ENCODE data around the gene MRPS12. TPM values are rescaled to one million over a fixed set of nuclear protein-coding genes. Genes with fewer than 3 reads are reported as not detected.

The MRPS12 gene
- total and polyA plus RNA-seq, 2 of the 13 experiments (the other 11 are each of a cell fraction or from before 2014, with no cell fraction given), result 27.5 to 54.8 TPM

GRCh38 chr19:38929929-38930775 is 592 bp upstream of the MRPS12 start, which contains the start of gene SARS2 (continued):
- TF ChIP-seq, protein P1, sequence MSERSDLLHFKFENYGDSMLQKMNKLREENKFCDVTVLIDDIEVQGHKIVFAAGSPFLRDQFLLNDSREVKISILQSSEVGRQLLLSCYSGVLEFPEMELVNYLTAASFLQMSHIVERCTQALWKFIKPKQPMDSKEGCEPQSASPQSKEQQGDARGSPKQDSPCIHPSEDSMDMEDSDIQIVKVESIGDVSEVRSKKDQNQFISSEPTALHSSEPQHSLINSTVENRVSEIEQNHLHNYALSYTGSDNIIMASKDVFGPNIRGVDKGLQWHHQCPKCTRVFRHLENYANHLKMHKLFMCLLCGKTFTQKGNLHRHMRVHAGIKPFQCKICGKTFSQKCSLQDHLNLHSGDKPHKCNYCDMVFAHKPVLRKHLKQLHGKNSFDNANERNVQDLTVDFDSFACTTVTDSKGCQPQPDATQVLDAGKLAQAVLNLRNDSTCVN (CRISPR knock-in tag; IDR thresholded peaks at IDR 0.05; ENCODE audit: borderline replicate concordance), result peak; percentile 25; the same call in 1 of the 2 replicates
- TF ChIP-seq SP2 (CRISPR knock-in tag; IDR thresholded peaks at IDR 0.05) (no peak), ZNF556 (CRISPR knock-in tag; IDR thresholded peaks at IDR 0.05; ENCODE audit: borderline replicate concordance) (no peak), SAP130 (CRISPR knock-in tag; IDR thresholded peaks at IDR 0.05; ENCODE audit: low read depth) (peak; percentile 59; the same call in 1 of the 2 replicates), HOXA5 (CRISPR knock-in tag; IDR thresholded peaks at IDR 0.05) (no peak; the same call in 1 of the 2 replicates), MNT (IDR thresholded peaks at IDR 0.05) (no peak), ZNF205 (CRISPR knock-in tag; IDR thresholded peaks at IDR 0.05) (peak; percentile 45; the same call in 1 of the 2 replicates), ZNF878 (CRISPR knock-in tag; IDR thresholded peaks at IDR 0.05) (no peak), KMT2B (CRISPR knock-in tag; IDR thresholded peaks at IDR 0.05) (peak; percentile 77), ZBTB39 (CRISPR knock-in tag; IDR thresholded peaks at IDR 0.05) (no peak), ZBTB7B (CRISPR knock-in tag; IDR thresholded peaks at IDR 0.05) (no peak), STAT6 (CRISPR knock-in tag; IDR thresholded peaks at IDR 0.05; ENCODE audit: borderline replicate concordance) (no peak), CCAR2 (optimal IDR thresholded peaks at IDR 0.05; ENCODE audit: low read depth, low read length) (no peak)
- TF ChIP-seq, protein P2, sequence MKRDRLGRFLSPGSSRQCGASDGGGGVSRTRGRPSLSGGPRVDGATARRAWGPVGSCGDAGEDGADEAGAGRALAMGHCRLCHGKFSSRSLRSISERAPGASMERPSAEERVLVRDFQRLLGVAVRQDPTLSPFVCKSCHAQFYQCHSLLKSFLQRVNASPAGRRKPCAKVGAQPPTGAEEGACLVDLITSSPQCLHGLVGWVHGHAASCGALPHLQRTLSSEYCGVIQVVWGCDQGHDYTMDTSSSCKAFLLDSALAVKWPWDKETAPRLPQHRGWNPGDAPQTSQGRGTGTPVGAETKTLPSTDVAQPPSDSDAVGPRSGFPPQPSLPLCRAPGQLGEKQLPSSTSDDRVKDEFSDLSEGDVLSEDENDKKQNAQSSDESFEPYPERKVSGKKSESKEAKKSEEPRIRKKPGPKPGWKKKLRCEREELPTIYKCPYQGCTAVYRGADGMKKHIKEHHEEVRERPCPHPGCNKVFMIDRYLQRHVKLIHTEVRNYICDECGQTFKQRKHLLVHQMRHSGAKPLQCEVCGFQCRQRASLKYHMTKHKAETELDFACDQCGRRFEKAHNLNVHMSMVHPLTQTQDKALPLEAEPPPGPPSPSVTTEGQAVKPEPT (CRISPR knock-in tag; IDR thresholded peaks at IDR 0.05; ENCODE audit: low read depth), result no peak
- TF ChIP-seq, protein P3, sequence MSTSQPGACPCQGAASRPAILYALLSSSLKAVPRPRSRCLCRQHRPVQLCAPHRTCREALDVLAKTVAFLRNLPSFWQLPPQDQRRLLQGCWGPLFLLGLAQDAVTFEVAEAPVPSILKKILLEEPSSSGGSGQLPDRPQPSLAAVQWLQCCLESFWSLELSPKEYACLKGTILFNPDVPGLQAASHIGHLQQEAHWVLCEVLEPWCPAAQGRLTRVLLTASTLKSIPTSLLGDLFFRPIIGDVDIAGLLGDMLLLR (CRISPR knock-in tag; IDR thresholded peaks at IDR 0.05), result no peak
